Measurements from ENCODE around the gene PCDHGB7. TPM values are rescaled to one million over a fixed set of nuclear protein-coding genes. Genes with fewer than 3 reads are reported as not detected.

PCDHGB7 gene
- total RNA-seq, 4 donors from 2014 or later: 13.9 to 18.0 (median 14.4) TPM

- Histone ChIP-seq H3K27ac (replicated peaks in 1 of 4) (no peak overlapping the region), H3K4me1 (no peaks in the 10 kb centered on the region), H3K27me3 (no peaks in the 10 kb centered on the region), H3K4me3 (no peak overlapping the region), H3K36me3 (peaks cover 0 to 8% (median 0%) of the 10 kb centered on the region in 4 donors), H3K9me3 (no peaks in the 10 kb centered on the region)
- intact Hi-C loops (cut with DNase I): no loop called here
- no peak for DNase-seq (ENCODE audit: extremely low spot score)
- 94% methylated on average over 3 of the region's 3 CpGs for WGBS
- TF ChIP-seq POLR2A (IDR thresholded peaks at IDR 0.05; ENCODE audit: low read depth): no peak
- TF ChIP-seq EP300 (IDR thresholded peaks at IDR 0.05): no peak
- TF ChIP-seq CTCF (IDR thresholded peaks at IDR 0.05): no peak
- no peak for TF ChIP-seq POLR2AphosphoS5 (IDR thresholded peaks at IDR 0.05)
Measured at GRCh38 chr5:141465351-141465750, 47.9 kb downstream of the PCDHGB7 start.

Other genes starting within 250 kb of the PCDHGB7 start
- 1 to 10 TPM; 1.1 to 2.9 (median 2.5) TPM for gene PCDHB7, start 245.0 kb upstream of the PCDHGB7 start, total RNA-seq
- gene PCDHB8, start 239.9 kb upstream of the PCDHGB7 start, total RNA-seq: 1 to 10 TPM in 1 of 4 donors, under 1 TPM in 3; 0.33 to 2.0 (median 0.87) TPM
- gene PCDHB16, start 235.3 kb upstream of the PCDHGB7 start, total RNA-seq: 1 to 10 TPM; 3.3 to 5.6 (median 3.9) TPM
- gene PCDHB9, start 230.5 kb upstream of the PCDHGB7 start, total RNA-seq: 1 to 10 TPM; 1.5 to 2.9 (median 2.2) TPM
- 1 to 10 TPM; 3.3 to 7.9 (median 4.9) TPM for gene PCDHB10, start 225.3 kb upstream of the PCDHGB7 start, total RNA-seq
- 1 to 10 TPM; 1.7 to 4.6 (median 2.9) TPM for gene PCDHB11, start 218.1 kb upstream of the PCDHGB7 start, total RNA-seq
- 1 to 10 TPM; 2.2 to 4.3 (median 2.9) TPM for gene PCDHB12, start 209.0 kb upstream of the PCDHGB7 start, total RNA-seq
- 1 to 10 TPM; 4.3 to 8.1 (median 5.6) TPM for gene PCDHB13, start 203.8 kb upstream of the PCDHGB7 start, total RNA-seq
- gene PCDHB14, start 194.3 kb upstream of the PCDHGB7 start, total RNA-seq: 1 to 10 TPM; 6.8 to 9.9 (median 8.3) TPM
- 1 to 10 TPM; 4.0 to 7.0 (median 4.5) TPM for gene PCDHB15, start 172.3 kb upstream of the PCDHGB7 start, total RNA-seq
- under 1 TPM in 2 of 4 donors, not detected in 2; 0.23 to 0.65 TPM for gene SLC25A2, start 113.6 kb upstream of the PCDHGB7 start, total RNA-seq
- 10 to 100 TPM; 44.0 to 65.9 (median 59.1) TPM for gene TAF7, start 96.9 kb upstream of the PCDHGB7 start, total RNA-seq
- 1 to 10 TPM in 1 of 4 donors, under 1 TPM in 3; 0.45 to 1.2 (median 0.76) TPM for gene PCDHGA1, start 87.2 kb upstream of the PCDHGB7 start, total RNA-seq
- gene PCDHGA2, start 78.9 kb upstream of the PCDHGB7 start, total RNA-seq: 1 to 10 TPM; 2.5 to 5.4 (median 4.0) TPM
- 1 to 10 TPM; 1.7 to 2.6 (median 1.8) TPM for gene PCDHGA3, start 73.8 kb upstream of the PCDHGB7 start, total RNA-seq
- 1 to 10 TPM; 2.7 to 5.1 (median 3.0) TPM for gene PCDHGB1, start 67.6 kb upstream of the PCDHGB7 start, total RNA-seq
- gene PCDHGA4, start 62.7 kb upstream of the PCDHGB7 start, total RNA-seq: 1 to 10 TPM; 3.6 to 7.9 (median 4.6) TPM
- gene PCDHGB2, start 57.7 kb upstream of the PCDHGB7 start, total RNA-seq: 1 to 10 TPM; 3.2 to 5.7 (median 4.1) TPM
- gene PCDHGA5, start 53.5 kb upstream of the PCDHGB7 start, total RNA-seq: 1 to 10 TPM; 2.6 to 5.4 (median 4.7) TPM
- gene PCDHGB3, start 47.4 kb upstream of the PCDHGB7 start, total RNA-seq: 1 to 10 TPM; 2.5 to 7.5 (median 3.8) TPM
- 1 to 10 TPM; 4.1 to 7.1 (median 5.9) TPM for gene PCDHGA6, start 43.8 kb upstream of the PCDHGB7 start, total RNA-seq
- gene PCDHGA7, start 34.9 kb upstream of the PCDHGB7 start, total RNA-seq: 1 to 10 TPM; 4.3 to 9.1 (median 6.4) TPM
- gene PCDHGB4, start 30.0 kb upstream of the PCDHGB7 start, total RNA-seq: 1 to 10 TPM; 3.8 to 5.5 (median 4.6) TPM
- 1 to 10 TPM; 1.7 to 5.8 (median 3.3) TPM for gene PCDHGA8, start 25.0 kb upstream of the PCDHGB7 start, total RNA-seq
- gene PCDHGB5, start 19.7 kb upstream of the PCDHGB7 start, total RNA-seq: 1 to 10 TPM; 4.8 to 10.0 (median 7.8) TPM
- 1 to 10 TPM; 3.3 to 8.7 (median 4.9) TPM for gene PCDHGA9, start 14.9 kb upstream of the PCDHGB7 start, total RNA-seq
- gene PCDHGB6, start 9.7 kb upstream of the PCDHGB7 start, total RNA-seq: 1 to 10 TPM; 6.2 to 8.4 (median 7.4) TPM
- 1 to 10 TPM; 2.3 to 6.2 (median 4.3) TPM for gene PCDHGA10, start 4.7 kb upstream of the PCDHGB7 start, total RNA-seq
- 1 to 10 TPM; 3.0 to 5.8 (median 4.5) TPM for gene PCDHGA11, start 3.4 kb downstream of the PCDHGB7 start, total RNA-seq
- 10 to 100 TPM in 3 of 4 donors, 1 to 10 TPM in 1; 7.6 to 13.7 (median 11.6) TPM for gene PCDHGA12, start 12.8 kb downstream of the PCDHGB7 start, total RNA-seq
- gene PCDHGC3, start 58.3 kb downstream of the PCDHGB7 start, total RNA-seq: 10 to 100 TPM; 56.5 to 81.1 (median 65.5) TPM
- 1 to 10 TPM in 3 of 4 donors, under 1 TPM in 1; 0.91 to 3.3 (median 2.0) TPM for gene PCDHGC4, start 67.4 kb downstream of the PCDHGB7 start, total RNA-seq
- 1 to 10 TPM in 3 of 4 donors, under 1 TPM in 1; 0.71 to 3.7 (median 1.4) TPM for gene PCDHGC5, start 71.4 kb downstream of the PCDHGB7 start, total RNA-seq
- 10 to 100 TPM; 34.1 to 53.0 (median 45.9) TPM for gene DIAPH1, start 201.3 kb downstream of the PCDHGB7 start, total RNA-seq
- gene HDAC3, start 219.2 kb downstream of the PCDHGB7 start, total RNA-seq: 10 to 100 TPM; 30.3 to 54.4 (median 44.3) TPM
- gene RELL2, start 219.3 kb downstream of the PCDHGB7 start, total RNA-seq: 1 to 10 TPM; 1.2 to 5.1 (median 2.6) TPM
- gene FCHSD1, start 233.7 kb downstream of the PCDHGB7 start, total RNA-seq: 10 to 100 TPM; 10.4 to 21.8 (median 12.9) TPM